Omental fat pad (tissue), 4 donors: ENCODE results near the gene RBM26. TPM values are rescaled to one million over a fixed set of nuclear protein-coding genes. Genes with fewer than 3 reads are reported as not detected.

Experiments
- ATAC-seq: fragments of 150-250 bp; one replicate; pipeline ENCODE4 v1.9.1; 2016; ENCODE audit warnings: mild to moderate bottlenecking, moderate library complexity; ENCODE audit not compliant: low FRiP score
- DNase-seq: peaks from one replicate; pipeline ENCODE4 v3.0.0-alpha.2; 2019; ENCODE audit warnings: low spot score
- CTCF ChIP-seq, 3 donors: fragments of 450-650 bp; IDR thresholded peaks; one replicate each; pipeline ENCODE4 v1.5.1; 2016 to 2017; ENCODE audit warnings: antibody characterized with exemption in 3 of 3, mild to moderate bottlenecking in 3 of 3, moderate library complexity in 2 of 3
- total RNA-seq, 4 donors: library from RNA; depleted of rRNA; stranded (reverse); fragments of >200 nt; gene quantifications; one replicate each; pipeline ENCODE4 v1.1.0, GENCODE V29; 2016

Gene RBM26
- total RNA-seq, 4 donors from 2014 or later, result 23.6 to 49.5 (median 34.1) TPM

GRCh38 chr13:79307866-79308298 lies 98.2 kb downstream of the RBM26 start:
- ATAC-seq (no peak), DNase-seq (no peak)
- TF ChIP-seq CTCF (IDR thresholded peaks at IDR 0.05), result no peak

GRCh38 chr13:79307433-79307861 lies 98.6 kb downstream of the RBM26 start:
- ATAC-seq, result no peak
- no peak for DNase-seq
- TF ChIP-seq CTCF (IDR thresholded peaks at IDR 0.05), result no peak

GRCh38 chr13:79306650-79307049 lies 99.4 kb downstream of the RBM26 start:
- no peak for TF ChIP-seq CTCF (IDR thresholded peaks at IDR 0.05)
- DNase-seq (no peak), ATAC-seq (no peak)

- ATAC-seq, result no peak
- no peak for TF ChIP-seq CTCF (IDR thresholded peaks at IDR 0.05)
Measured at GRCh38 chr13:79297128-79297527, 108.9 kb downstream of the RBM26 start.

GRCh38 chr13:79295906-79296706 lies 109.9 kb downstream of the RBM26 start:
- TF ChIP-seq CTCF (IDR thresholded peaks at IDR 0.05), result no peak
- DNase-seq (no peak), ATAC-seq (no peak)

More at GRCh38 chr13:79297128-79297527, 108.9 kb downstream of the RBM26 start:
- no peak for DNase-seq

- ATAC-seq (no peak), DNase-seq (no peak)
- TF ChIP-seq CTCF (IDR thresholded peaks at IDR 0.05), result no peak
Measured at GRCh38 chr13:79290595-79291244, 115.3 kb downstream of the RBM26 start.
